HepG2 (cell line): Measurements from ENCODE around the gene MYBPC2. TPM values are rescaled to one million over a fixed set of nuclear protein-coding genes. Genes with fewer than 3 reads are reported as not detected.

Experiments used
- CTCF ChIP-seq: sonication (generic); formaldehyde crosslinking; IDR thresholded peaks from 2 replicates; pipeline ENCODE4 v1.5.0; 2020; ENCODE audit warnings: mild to moderate bottlenecking, missing genetic modification reagents, moderate library complexity
- ELF1 ChIP-seq: sonication (generic); formaldehyde crosslinking; IDR thresholded peaks from 2 replicates; pipeline ENCODE4 v1.4.0; 2020; ENCODE audit warnings: missing genetic modification reagents
- ERF ChIP-seq: IDR thresholded peaks from 2 replicates; pipeline ENCODE4 v1.6.1; 2018; ENCODE audit warnings: missing biosample characterization, missing genetic modification reagents
- FOSL2 ChIP-seq: sonication (generic); formaldehyde crosslinking; IDR thresholded peaks from 2 replicates; pipeline ENCODE4 v1.4.0; 2020; ENCODE audit warnings: missing genetic modification reagents
- GABPB1 ChIP-seq: IDR thresholded peaks from 2 replicates; pipeline ENCODE4 v1.6.1; 2016; ENCODE audit warnings: mild to moderate bottlenecking, missing genetic modification reagents, moderate library complexity, missing compliant biosample characterization
- HMGXB4 ChIP-seq, 2 experiments: sonication (generic) in 1 of 2; formaldehyde crosslinking in 1 of 2; IDR thresholded peaks; 2 replicates each; pipeline versions ENCODE4 v1.4.0 to v1.6.1; 2018 to 2020; ENCODE audit warnings: missing genetic modification reagents in 2 of 2, borderline replicate concordance in 1 of 2, low read depth in 1 of 2, mild to moderate bottlenecking in 1 of 2, missing biosample characterization in 1 of 2
- PATZ1 ChIP-seq: sonication (generic); formaldehyde crosslinking; IDR thresholded peaks from 2 replicates; pipeline ENCODE4 v1.4.0; 2020; ENCODE audit warnings: missing genetic modification reagents
- PAX8 ChIP-seq: sonication (generic); formaldehyde crosslinking; IDR thresholded peaks from 2 replicates; pipeline ENCODE4 v1.8.0; 2022; ENCODE audit warnings: mild to moderate bottlenecking, missing genetic modification reagents, borderline replicate concordance
- REPIN1 ChIP-seq: sonication (generic); formaldehyde crosslinking; IDR thresholded peaks from 2 replicates; pipeline ENCODE4 v1.8.0; 2022; ENCODE audit warnings: missing genetic modification reagents, low read depth, mild to moderate bottlenecking, borderline replicate concordance
- RXRA ChIP-seq: sonication (generic); formaldehyde crosslinking; IDR thresholded peaks from 2 replicates; pipeline ENCODE4 v1.5.1; 2020; ENCODE audit warnings: missing genetic modification reagents
- RXRB ChIP-seq: IDR thresholded peaks from 2 replicates; pipeline ENCODE4 v1.6.1; 2016; ENCODE audit warnings: borderline replicate concordance, missing genetic modification reagents, missing compliant biosample characterization
- SOX13 ChIP-seq, 3 experiments: fragments of 450-650 bp in 1 of 3; sonication (generic) in 1 of 3; formaldehyde crosslinking in 1 of 3; IDR thresholded peaks in 2 of 3; conservative IDR thresholded peaks in 1 of 3; 2 replicates each; pipeline versions ENCODE4 v1.5.0 to v1.6.1; 2016 to 2020; ENCODE audit warnings: antibody characterized with exemption in 1 of 3, mild to moderate bottlenecking in 1 of 3, missing compliant biosample characterization in 1 of 3, missing genetic modification reagents in 1 of 3, moderate library complexity in 1 of 3
- STAG1 ChIP-seq: sonication (generic); formaldehyde crosslinking; IDR thresholded peaks from 2 replicates; pipeline ENCODE4 v1.4.0; 2020; ENCODE audit warnings: missing genetic modification reagents
- STAT6 ChIP-seq: sonication (generic); formaldehyde crosslinking; IDR thresholded peaks from 2 replicates; pipeline ENCODE4 v1.4.0; 2020; ENCODE audit warnings: missing genetic modification reagents, mild to moderate bottlenecking, borderline replicate concordance
- TEAD3 ChIP-seq: optimal IDR thresholded peaks from 2 replicates; pipeline ENCODE3; 2016; ENCODE audit warnings: borderline replicate concordance
- ZBTB7B ChIP-seq: sonication (generic); formaldehyde crosslinking; IDR thresholded peaks from 2 replicates; pipeline ENCODE4 v1.4.0; 2020; ENCODE audit warnings: missing genetic modification reagents
- ZNF580 ChIP-seq: IDR thresholded peaks from 2 replicates; pipeline ENCODE4 v1.6.1; 2016; ENCODE audit warnings: low read depth, borderline replicate concordance
- ZNF816 ChIP-seq: sonication (generic); formaldehyde crosslinking; IDR thresholded peaks from 2 replicates; pipeline ENCODE4 v1.8.0; 2022; ENCODE audit warnings: missing genetic modification reagents, mild to moderate bottlenecking, borderline replicate concordance
- polyA plus RNA-seq, 8 experiments: library from polyadenylated mRNA; depleted of rRNA in 3 of 8; stranded (reverse) in 7 of 8; unstranded in 1 of 8; fragments of >200 nt; fragmentation: Illumina TruSeq in 4 of 8; extraction: Trizol in 4 of 8; gene quantifications; 2 replicates each; pipeline versions ENCODE4 v1.2.1 to v1.2.3, GENCODE V29; 2011 to 2016; ENCODE audit warnings: low read depth in 4 of 8, missing spikeins in 1 of 8, mixed read lengths in 1 of 8; ENCODE audit not compliant: insufficient read depth in 1 of 8
- total RNA-seq, 5 experiments: library from RNA; depleted of rRNA; stranded (reverse); fragments of >200 nt; fragmentation: Illumina TruSeq; extraction: Trizol; gene quantifications; 2 replicates each; pipeline ENCODE4 v1.2.3, GENCODE V29; 2016; ENCODE audit warnings: low read depth in 1 of 5

Gene MYBPC2
- total and polyA plus RNA-seq, 2 of the 13 experiments (the other 11 are each of a cell fraction or from before 2014, with no cell fraction given), result not detected

- no peak for TF ChIP-seq SOX13 (IDR thresholded peaks at IDR 0.05)
- 0 out of 4 replicates have a peak, but pooled peaks of 1 of the 2 experiments have one; percentile 6 for TF ChIP-seq SOX13 (CRISPR knock-in tag; conservative IDR thresholded peaks at IDR 0.05 in 1 of 2, IDR thresholded peaks at IDR 0.05 in 1 of 2)
- no peak for TF ChIP-seq PAX8
- peak; percentile 39; the same call in 1 of the 2 replicates for TF ChIP-seq GABPB1 (CRISPR knock-in tag)
- 0 out of 2 replicates have a peak, but pooled peaks have one; percentile 27 for TF ChIP-seq RXRA (CRISPR knock-in tag)
- TF ChIP-seq ZNF580 (CRISPR knock-in tag), result peak; percentile 70; the same call in 1 of the 2 replicates
- 0 out of 2 replicates have a peak, but pooled peaks have one; percentile 21 for TF ChIP-seq ZBTB7B (CRISPR knock-in tag)
- peak; percentile 64 for TF ChIP-seq TEAD3 (CRISPR knock-in tag)
- 0 out of 2 replicates have a peak, but pooled peaks have one; percentile 23 for TF ChIP-seq PATZ1
- no peak for TF ChIP-seq REPIN1
- TF ChIP-seq FOSL2 (CRISPR knock-in tag), result peak; percentile 14; the same call in 1 of the 2 replicates
- TF ChIP-seq HMGXB4 (CRISPR knock-in tag; IDR thresholded peaks at IDR 0.05; ENCODE audit: borderline replicate concordance in 1 of 2, low read depth in 1 of 2), result peak; percentile 76 to 84; a peak in 2 of 4 replicates
- TF ChIP-seq ELF1 (CRISPR knock-in tag), result peak; percentile 29; the same call in 1 of the 2 replicates
- 0 out of 2 replicates have a peak, but pooled peaks have one; percentile 54 for TF ChIP-seq ERF (CRISPR knock-in tag)
- peak; percentile 81 for TF ChIP-seq STAG1 (CRISPR knock-in tag)
- peak; percentile 31; the same call in 1 of the 2 replicates for TF ChIP-seq RXRB (CRISPR knock-in tag)
- TF ChIP-seq ZNF816 (CRISPR knock-in tag), result no peak
- peak; percentile 92 for TF ChIP-seq CTCF (CRISPR knock-in tag)
- no peak for TF ChIP-seq STAT6 (CRISPR knock-in tag)
Observed at GRCh38 chr19:50478901-50479715, 46.4 kb downstream of the MYBPC2 start (continued).
